ENCODE data around the gene RAB31.
"Not testable (repeated sequence)": the region's sequence is repeated elsewhere in the genome, so short reads cannot be mapped to it uniquely, and the experiment has no call there.

Gene RAB31

GRCh38 chr18:9885170-9886004 lies 177.3 kb downstream of the RAB31 start, which contains the start of gene TXNDC2:
Gene TXNDC2 (plus strand): TSS chr18:9885973. CDS start chr18:9886681, 708 bp downstream.
- no peak for DNase-seq (ENCODE audit: low read depth in 3 of 3)

GRCh38 chr18:9886005-9886348 lies 177.9 kb downstream of the RAB31 start:
- no peak for DNase-seq (ENCODE audit: low read depth in 3 of 3)

- DNase-seq (ENCODE audit: low read depth in 3 of 3), result no peak
These were observed 179.9 kb downstream of the RAB31 start for GRCh38 chr18:9887992-9888391.

GRCh38 chr18:9890196-9890595 lies 182.1 kb downstream of the RAB31 start:
- DNase-seq (ENCODE audit: low read depth in 3 of 3), result no peak

GRCh38 chr18:9890957-9891356 lies 182.9 kb downstream of the RAB31 start:
- DNase-seq (ENCODE audit: low read depth in 3 of 3), result no peak

- not testable (repeated sequence) for DNase-seq (ENCODE audit: low read depth in 3 of 3)
These were observed 183.4 kb downstream of the RAB31 start for GRCh38 chr18:9891515-9891914.

GRCh38 chr18:9894454-9895068 lies 186.5 kb downstream of the RAB31 start:
- no peak for DNase-seq (ENCODE audit: low read depth in 3 of 3)

GRCh38 chr18:9897129-9897528 lies 189.0 kb downstream of the RAB31 start:
- no peak for DNase-seq (ENCODE audit: low read depth in 3 of 3)

GRCh38 chr18:9897787-9898291 lies 189.7 kb downstream of the RAB31 start:
- DNase-seq (ENCODE audit: low read depth in 3 of 3), result not testable (repeated sequence)

GRCh38 chr18:9898792-9899549 lies 190.9 kb downstream of the RAB31 start:
- no peak for DNase-seq (ENCODE audit: low read depth in 3 of 3)

GRCh38 chr18:9899550-9899930 lies 191.4 kb downstream of the RAB31 start:
- not testable (repeated sequence) for DNase-seq (ENCODE audit: low read depth in 3 of 3)

GRCh38 chr18:9900699-9901098 lies 192.6 kb downstream of the RAB31 start:
- no peak for DNase-seq (ENCODE audit: low read depth in 3 of 3)

GRCh38 chr18:9901377-9901776 lies 193.3 kb downstream of the RAB31 start:
- no peak for DNase-seq (ENCODE audit: low read depth in 3 of 3)

- DNase-seq (ENCODE audit: low read depth in 3 of 3), result not testable (repeated sequence)
These were observed 194.2 kb downstream of the RAB31 start for GRCh38 chr18:9902264-9902663.

- no peak for DNase-seq (ENCODE audit: low read depth in 3 of 3)
These were observed 194.7 kb downstream of the RAB31 start for GRCh38 chr18:9902832-9903231.

- DNase-seq (ENCODE audit: low read depth in 3 of 3), result no peak
These were observed 197.4 kb downstream of the RAB31 start for GRCh38 chr18:9905401-9905922.

- no peak for DNase-seq (ENCODE audit: low read depth in 3 of 3)
These were observed 198.4 kb downstream of the RAB31 start for GRCh38 chr18:9906481-9906880.

- no peak for DNase-seq (ENCODE audit: low read depth in 3 of 3)
These were observed 199.8 kb downstream of the RAB31 start for GRCh38 chr18:9907867-9908266.

GRCh38 chr18:9910071-9910470 lies 202.0 kb downstream of the RAB31 start:
- no peak for DNase-seq (ENCODE audit: low read depth in 3 of 3)

- DNase-seq (ENCODE audit: low read depth in 3 of 3), result no peak
These were observed 202.6 kb downstream of the RAB31 start for GRCh38 chr18:9910661-9911060.

- DNase-seq (ENCODE audit: low read depth in 3 of 3), result no peak
These were observed 203.1 kb downstream of the RAB31 start for GRCh38 chr18:9911226-9911625.

Measured in stimulated activated CD4-positive, alpha-beta T cell treated with anti-CD3 and anti-CD28 coated beads, TNF-alpha, amount 100 ng/mL, for 48 hours (primary cell).